Measurements from ENCODE around the gene ACP2.

The ACP2 gene, protein sequence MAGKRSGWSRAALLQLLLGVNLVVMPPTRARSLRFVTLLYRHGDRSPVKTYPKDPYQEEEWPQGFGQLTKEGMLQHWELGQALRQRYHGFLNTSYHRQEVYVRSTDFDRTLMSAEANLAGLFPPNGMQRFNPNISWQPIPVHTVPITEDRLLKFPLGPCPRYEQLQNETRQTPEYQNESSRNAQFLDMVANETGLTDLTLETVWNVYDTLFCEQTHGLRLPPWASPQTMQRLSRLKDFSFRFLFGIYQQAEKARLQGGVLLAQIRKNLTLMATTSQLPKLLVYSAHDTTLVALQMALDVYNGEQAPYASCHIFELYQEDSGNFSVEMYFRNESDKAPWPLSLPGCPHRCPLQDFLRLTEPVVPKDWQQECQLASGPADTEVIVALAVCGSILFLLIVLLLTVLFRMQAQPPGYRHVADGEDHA

DNA sequence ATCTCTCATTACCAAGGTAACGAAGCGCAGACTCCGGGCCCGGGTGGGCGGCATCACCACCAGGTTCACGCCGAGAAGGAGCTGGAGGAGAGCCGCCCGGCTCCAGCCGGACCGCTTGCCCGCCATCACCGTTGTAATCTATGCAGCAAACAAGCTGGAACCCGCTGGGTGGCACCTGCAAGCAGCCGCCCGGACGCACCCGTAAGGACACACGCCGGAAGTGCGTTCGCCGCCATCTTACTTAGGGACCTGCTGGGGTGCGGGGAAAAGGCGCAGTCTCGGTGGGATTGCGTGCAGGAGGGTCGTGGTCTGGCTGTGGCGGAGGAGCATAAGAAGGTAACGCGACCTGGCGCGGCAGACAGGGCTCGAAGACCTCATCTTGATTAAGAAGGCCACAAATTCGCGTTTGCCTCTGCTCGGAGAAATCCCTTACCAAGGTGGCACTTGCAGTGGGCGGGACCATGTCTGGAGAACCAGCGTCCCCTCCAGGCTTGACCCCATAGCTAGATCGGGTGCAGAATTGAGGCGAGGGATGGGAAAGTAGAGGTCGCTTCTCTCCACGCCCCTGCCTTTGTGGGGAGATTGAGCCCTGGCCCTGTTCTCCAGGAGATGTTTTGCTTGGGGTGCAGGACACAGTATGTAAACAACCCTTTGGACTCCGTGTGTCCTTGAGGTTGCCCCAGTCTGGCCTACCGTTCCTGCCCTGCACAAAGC lies at the start of gene ACP2:
ACP2 (minus strand) TSS at position 151 of the 714 bp plus-strand sequence; CDS start at position 126, 25 bp downstream.
- no peak for DNase-seq (ENCODE audit: low read depth)

DNA sequence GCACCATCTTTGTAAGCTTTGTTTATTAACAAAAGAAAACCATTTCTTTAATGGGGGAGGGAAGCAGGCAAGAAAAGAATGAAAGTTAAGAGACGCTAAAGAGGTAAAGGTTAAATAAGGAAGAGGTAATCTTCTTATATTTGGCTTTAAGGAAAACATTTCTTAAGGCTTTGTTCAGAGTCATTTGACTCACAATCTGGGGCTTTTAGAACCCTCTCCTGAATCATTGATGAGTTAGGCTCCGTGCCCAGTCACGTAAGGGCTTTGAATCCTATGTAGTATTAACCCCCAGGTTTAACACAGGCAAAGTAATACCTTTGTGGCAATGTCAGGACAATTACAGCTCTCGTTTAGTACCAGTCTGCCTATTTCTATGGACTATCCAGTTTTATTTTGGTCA lies 47.4 kb upstream of the ACP2 start:
- DNase-seq (ENCODE audit: low read depth) = no peak

DNA sequence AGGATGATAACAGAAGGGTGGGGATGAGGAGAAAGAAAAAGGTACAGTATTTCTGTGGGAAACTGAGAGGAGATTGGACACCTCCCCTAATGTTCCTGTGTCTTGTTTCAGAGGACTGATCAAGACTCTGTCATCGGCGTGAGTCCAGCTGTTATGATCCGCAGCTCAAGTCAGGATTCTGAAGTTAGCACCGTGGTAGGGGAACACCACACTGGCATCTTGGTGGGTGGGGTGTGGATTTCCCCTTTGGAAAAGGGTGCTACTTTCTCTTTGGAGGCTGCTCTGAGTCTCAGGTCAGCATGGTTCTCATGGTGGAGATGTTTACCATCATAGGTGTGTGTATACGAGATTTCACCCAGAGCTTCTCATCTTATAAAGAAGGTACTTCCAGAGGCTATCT lies 46.8 kb upstream of the ACP2 start:
- DNase-seq (ENCODE audit: low read depth) = no peak

DNA sequence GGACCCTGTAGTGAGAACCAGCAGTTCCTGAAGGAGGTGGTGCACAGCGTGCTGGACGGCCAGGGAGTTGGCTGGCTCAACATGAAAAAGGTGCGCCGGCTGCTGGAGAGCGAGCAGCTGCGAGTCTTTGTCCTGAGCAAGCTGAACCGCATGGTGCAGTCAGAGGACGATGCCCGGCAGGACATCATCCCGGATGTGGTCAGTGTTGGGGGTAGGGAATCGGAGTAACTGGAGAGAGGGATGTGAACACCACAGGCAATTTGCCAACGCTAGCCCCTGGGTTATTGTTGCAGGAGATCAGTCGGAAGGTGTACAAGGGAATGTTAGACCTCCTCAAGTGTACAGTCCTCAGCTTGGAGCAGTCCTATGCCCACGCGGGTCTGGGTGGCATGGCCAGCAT lies 41.2 kb upstream of the ACP2 start:
- no peak for DNase-seq (ENCODE audit: low read depth)

DNA sequence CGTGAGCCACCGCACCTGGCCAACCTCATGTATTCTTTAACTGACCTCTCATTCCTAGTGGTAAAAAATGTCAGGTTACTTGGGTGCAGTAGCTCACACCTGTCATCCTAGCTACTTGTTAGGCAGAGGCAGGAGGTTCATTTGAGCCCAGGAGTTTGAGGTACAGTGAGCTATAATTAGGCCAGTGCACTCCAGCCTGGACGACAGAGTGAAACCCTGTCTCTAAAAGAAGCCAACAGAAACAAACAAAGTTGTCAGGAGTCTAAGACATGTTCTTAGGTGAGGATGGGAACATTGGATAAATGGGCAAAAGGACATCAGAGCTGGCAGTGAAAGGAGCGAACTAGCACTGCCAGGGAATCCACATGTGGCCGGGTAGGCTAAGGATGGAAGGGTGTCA lies 39.5 kb upstream of the ACP2 start:
- no peak for DNase-seq (ENCODE audit: low read depth)

DNA sequence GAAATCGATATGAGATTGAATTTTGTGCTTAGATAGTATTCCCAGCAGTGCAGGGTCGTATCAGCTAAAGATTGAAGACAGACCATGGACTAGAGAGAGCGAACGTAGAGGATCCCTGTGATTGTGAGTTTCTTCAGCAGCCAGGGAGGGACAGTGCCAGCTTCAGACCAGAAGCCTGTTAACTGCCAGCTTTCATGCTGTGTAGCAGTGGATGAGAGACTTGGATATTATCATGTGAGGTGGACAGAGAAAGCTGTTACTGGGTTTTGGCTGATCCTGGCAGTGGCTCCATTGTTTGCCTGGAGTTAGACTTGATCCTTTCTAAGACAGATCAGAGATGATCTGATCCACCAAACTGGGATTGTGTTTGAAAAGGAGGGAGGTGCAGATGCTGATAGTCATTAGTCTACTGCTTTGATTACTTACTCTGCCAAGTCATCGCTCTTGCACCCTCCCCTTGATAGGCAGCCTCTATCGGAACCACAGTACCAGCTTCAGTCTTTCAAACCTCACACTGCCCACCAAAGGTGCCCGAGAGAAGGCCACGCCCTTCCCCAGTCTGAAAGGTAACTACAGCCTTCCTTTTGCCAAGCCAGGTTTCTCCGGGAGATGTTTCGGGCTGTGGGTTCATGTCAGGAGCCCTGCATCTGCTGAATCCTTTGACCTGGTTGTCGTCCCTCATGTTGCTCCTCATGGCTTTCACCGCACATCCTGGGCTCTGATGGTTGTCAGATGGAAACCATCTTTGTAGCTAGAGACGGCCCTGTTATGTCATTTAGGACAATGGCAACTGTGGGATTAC lies 37.6 kb upstream of the ACP2 start:
- DNase-seq (ENCODE audit: low read depth) = no peak

DNA sequence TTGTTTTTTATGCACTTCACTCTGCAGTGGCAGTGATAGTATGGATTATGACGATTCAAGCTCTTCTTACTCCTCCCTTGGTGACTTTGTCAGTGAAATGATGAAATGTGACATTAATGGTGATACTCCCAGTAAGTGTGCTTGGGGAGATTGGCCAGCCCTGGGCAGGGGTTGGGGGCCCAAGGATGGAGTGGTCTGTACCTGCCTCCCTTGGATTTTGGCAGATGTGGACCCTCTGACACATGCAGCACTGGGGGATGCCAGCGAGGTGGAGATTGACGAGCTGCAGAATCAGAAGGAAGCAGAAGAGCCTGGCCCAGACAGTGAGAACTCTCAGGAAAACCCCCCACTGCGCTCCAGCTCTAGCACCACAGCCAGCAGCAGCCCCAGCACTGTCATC lies 35.5 kb upstream of the ACP2 start:
- no peak for DNase-seq (ENCODE audit: low read depth)

DNA sequence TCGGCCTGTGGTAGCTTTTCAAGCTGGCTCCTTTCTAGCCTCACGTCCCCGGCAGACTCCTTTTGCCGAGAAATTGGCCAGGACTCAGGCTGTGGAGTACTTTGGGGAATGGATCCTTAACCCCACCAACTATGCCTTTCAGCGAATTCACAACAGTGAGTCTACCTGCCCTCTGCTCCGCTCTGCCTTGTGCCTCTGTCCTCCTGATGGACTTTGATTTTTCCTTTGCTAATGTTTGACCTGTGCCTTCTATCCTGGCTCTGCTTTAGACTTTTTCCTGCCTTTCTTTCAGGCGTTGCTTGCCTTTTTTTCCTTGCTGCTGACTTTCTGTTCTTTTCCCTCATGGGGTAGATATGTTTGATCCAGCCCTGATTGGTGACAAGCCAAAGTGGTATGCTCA lies 33.8 kb upstream of the ACP2 start:
- DNase-seq (ENCODE audit: low read depth) = no peak

DNA sequence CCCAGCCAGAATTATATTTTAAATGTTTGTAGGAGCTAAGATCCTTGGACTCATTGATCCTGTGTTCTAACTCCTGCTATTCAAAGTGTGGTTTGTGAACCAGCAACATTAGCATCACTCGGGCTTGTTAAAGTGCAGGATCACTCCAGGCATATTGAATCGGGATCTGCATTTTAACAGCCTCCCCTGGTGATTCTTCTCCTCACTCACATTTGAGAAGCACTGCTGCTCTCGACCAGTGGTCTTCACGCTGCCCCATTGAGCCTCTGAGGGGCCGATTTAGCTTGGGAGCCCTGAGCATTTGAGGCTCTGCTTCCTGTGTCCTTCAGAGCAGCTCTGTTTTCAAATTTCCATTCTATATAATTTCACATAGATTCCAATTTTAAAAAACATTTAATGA lies 32.2 kb upstream of the ACP2 start:
- DNase-seq (ENCODE audit: low read depth) = no peak

DNA sequence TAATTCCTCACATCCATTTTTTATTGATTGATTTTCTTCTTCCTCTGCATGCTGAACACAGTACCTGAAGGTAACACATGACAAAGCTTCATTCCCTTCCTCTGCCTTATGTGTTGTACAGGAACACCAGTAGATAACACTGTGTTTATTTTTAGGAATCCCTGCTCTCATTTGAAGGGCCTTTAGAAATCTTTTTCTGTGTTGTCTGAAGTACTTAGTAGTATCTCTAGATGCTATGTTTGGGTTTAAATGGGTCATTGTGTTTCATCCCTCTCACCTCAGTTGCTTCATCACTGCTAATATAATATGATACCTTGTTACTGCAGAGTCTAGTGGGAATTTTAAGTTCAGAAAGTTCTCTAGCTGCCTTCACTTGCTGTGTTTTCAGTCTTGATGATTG lies 31.5 kb upstream of the ACP2 start:
- no peak for DNase-seq (ENCODE audit: low read depth)

DNA sequence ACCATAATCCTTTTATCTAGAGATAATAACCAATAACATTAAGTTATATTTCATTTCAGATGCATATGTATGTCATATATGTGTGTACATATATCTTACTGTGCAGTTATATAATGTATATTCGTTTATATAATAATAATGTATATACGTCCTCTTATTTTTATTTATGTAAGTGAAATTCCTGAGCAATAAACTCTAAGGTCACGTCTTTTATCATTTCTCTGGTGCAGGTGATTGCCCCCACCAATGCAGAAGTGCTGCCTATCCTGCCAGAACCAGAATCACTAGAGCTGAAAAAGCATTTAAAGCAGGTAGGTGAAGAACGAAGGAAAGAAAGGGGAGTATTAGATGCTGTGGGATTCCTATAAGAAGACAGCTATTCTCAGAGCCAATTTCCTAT lies 30.2 kb upstream of the ACP2 start:
- DNase-seq (ENCODE audit: low read depth) = no peak

DNA sequence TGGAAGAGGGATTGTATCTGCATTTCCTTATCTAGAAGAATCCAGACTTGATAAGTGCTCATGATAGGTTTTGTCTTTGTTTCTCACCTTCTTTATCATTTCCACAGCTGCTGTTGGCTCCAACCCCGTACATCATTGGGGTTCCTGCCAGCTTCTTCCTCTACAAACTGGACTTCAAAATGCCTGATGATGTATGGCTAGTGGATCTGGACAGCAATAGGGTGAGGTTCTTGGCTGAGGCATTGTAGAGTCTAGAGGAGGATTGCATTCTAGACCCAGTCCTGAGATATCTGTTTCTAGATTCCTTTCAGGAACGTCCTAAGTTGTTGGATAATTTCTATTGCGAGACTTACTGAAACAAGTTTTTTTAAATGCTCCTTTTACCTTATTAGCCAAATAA lies 29.4 kb upstream of the ACP2 start:
- DNase-seq (ENCODE audit: low read depth) = no peak

DNA sequence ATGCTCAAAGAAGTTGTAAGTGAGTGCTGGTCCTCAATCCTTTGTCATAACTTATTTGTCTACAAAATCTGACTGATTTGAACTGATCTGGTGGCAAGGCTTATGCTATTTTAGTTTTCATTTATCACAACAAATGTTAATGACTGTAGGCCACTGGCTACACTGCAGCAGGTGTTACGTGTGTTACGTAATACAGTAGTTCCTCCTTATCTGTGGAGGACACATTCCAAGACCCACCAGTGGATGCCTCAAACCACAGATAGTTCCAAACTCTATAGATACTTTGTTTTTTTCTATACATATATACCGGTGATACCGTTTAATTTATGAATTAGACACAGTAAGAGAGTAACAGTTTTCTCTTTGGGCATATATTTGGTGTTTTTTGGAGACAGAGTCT lies 28.3 kb upstream of the ACP2 start:
- DNase-seq (ENCODE audit: low read depth) = no peak

DNA sequence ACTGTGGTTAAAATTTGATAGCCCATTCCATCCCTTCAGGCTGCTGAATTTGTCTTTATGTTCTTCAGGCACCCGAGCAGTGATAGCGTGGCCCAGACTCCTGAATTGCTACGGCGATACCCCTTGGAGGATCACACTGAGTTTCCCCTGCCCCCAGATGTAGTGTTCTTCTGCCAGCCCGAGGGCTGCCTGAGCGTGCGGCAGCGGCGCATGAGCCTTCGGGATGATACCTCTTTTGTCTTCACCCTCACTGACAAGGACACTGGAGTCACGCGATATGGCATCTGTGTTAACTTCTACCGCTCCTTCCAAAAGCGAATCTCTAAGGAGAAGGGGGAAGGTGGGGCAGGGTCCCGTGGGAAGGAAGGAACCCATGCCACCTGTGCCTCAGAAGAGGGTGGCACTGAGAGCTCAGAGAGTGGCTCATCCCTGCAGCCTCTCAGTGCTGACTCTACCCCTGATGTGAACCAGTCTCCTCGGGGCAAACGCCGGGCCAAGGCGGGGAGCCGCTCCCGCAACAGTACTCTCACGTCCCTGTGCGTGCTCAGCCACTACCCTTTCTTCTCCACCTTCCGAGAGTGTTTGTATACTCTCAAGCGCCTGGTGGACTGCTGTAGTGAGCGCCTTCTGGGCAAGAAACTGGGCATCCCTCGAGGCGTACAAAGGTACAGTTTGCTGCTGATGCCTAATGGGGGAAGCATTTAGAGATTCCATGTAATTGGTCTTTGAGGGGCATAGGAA lies 26.1 kb upstream of the ACP2 start:
- DNase-seq (ENCODE audit: low read depth) = no peak

DNA sequence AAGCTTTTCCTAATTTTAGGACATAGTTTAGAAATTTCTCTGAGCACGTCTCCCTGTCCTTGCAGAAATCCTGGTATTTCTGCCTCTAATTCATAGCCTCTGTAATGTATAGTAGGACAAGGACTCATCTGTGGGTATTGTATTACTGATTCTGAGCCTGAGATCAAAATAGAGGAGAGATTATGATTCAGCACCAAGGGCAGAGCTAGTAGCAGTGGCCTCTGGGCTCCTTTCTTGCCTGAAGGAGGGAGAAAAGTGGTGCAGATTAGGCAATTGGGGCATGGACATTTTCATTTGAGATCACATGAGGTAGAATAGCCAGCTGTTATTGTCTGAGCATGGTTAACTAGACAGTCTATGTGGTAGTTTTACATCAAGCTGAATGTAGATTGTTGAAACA lies 24.1 kb upstream of the ACP2 start:
- no peak for DNase-seq (ENCODE audit: low read depth)

DNA sequence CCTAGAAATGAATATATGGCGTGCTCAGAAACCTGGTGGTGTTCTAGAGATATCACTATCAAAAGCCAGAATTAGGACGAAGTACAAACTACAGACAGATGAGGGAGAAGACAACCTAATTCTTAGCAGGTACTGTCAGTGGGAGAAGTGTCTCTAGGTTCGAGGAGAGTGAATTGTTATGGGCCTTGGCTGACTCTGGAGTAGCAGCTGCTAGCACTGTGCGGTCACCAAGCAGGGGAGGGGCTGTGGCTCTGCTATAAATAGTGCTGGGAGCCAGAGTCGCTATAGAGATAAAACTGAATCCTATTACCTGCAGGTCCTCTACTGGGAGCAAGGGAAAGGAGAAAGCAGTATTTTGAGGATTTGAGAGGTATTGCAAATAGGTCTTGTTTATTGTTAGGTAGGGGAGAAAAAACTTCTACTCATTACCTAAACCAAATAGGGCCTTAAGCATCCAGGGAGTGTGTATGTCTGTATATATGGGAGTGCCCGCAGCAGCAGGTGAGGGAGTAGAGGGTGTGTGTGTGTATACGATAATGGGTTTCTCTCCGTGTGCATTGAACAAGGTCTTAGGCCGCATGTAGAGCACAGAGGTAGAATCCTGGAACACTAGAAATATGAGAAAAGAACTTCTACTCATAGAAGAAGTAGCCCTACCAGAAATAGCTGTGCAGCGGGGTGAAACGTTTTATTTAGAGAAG lies 23.5 kb upstream of the ACP2 start:
- DNase-seq (ENCODE audit: low read depth) = no peak

DNA sequence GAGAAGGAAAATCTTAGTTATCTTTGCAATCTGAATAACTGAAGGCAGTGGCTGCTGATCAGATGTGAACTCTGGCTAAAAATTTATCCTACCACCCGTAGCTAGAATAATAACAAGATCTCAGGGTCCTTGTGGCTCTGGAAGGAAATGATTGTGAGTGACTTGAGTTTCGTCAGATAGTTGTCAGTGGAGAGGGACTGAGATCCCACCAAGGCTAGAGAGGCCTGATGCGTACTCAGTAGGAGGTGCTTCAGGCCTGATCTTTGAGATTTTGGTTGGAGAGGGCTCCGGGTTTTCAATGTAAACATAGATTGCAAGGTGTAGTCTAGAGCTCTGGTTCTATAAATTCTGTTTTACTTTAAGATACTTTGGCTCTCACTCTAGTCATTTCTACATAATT lies 22.7 kb upstream of the ACP2 start:
- DNase-seq (ENCODE audit: low read depth) = no peak

DNA sequence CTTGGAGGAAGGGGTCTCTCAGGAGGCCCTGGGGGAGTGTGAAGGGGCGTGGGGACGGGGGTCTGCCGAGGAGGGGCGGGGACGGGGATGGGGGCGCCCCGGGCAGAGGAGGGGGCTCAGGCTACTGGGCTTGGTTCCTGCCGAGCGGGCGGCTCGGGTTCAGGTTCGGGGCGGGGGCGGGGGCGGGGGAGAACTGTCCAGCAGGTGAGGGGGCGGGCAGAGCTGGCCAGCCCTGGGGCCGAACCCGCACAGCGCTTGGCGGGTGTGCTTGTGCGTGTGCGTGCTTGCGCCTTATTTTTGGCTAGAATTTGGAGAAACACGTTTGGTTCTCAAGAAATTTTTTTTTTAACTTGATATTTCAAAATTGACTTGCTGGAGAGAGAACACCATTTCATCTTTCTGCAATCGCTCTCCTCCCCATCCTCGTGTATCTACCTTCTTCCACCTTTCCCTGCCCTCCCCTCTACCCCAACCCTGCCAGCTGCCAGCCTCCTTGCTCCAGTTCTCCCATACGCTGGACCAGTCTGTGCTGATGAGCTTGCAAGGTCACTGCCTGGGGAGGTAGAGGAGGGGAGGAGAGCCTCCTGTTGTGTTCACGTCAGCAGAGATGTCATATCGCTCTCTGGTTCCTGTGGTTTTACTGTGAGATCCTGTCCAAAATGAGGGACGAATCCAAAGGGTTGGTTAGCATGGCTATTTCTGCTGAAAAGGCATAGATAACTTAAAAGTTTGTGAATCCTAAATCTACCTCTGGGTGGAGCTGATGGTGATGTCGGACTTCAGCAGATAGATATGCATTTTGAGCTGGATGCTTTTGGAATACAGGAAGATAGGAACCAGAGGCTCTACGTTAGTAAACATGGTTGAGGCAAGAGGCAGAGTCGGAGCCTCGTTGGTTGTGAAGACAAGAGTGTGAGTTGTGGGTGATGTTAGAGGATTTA lies 22.0 kb upstream of the ACP2 start:
- DNase-seq (ENCODE audit: low read depth) = no peak

DNA sequence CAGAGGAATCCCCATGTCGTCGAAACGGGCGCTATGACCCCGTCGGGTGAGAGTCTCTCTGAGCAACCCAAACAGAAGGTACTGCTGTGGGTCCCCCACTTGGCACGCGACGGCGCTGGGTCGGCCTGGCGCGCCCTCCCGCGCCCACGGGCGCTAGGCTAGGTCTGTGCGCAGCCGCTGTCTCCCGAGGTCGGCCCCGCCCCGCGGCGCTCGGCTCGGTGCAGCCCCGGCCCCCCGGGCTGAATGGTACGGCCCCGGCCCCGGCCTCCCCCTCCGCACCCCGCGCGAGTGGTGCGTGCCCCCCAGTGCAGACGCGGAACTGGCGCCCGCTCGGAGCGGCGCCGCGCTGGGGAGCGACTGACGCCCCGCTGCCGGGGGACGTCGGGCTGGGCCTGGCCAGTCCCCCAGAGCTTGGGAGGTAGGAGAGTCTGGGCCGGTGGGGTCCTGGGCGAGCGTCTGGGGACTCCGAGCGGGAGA lies 21.3 kb upstream of the ACP2 start, which contains the start of gene MADD:
MADD (plus strand) TSS at position 305 of the 477 bp plus-strand sequence.
- no peak for DNase-seq (ENCODE audit: low read depth)
